HL-60 (cell line): ENCODE data around the gene NPR3.

Experiments used
- DNase-seq, 2 experiments: peaks; one replicate each; pipeline ENCODE4 v3.0.0-alpha.2; 2010 to 2020; ENCODE audit warnings: low read depth in 1 of 2, low spot score in 1 of 2
- H3K27ac ChIP-seq: fragments of 250-450 bp; sonication (Bioruptor Pico); replicated peaks from 2 replicates; pipeline ENCODE4 v1.5.1; 2020; ENCODE audit warnings: mild to moderate bottlenecking, moderate library complexity
- H3K27me3 ChIP-seq: fragments of 250-450 bp; sonication (Bioruptor Pico); 2 replicates; pipeline ENCODE4 v1.5.1; 2021; ENCODE audit warnings: mild to moderate bottlenecking, moderate library complexity; ENCODE audit not compliant: insufficient read depth, poor library complexity, severe bottlenecking
- H3K4me3 ChIP-seq: replicated peaks from 2 replicates; pipeline ENCODE4 v1.5.1; 2011; ENCODE audit warnings: mild to moderate bottlenecking, control low read depth, low read length; ENCODE audit not compliant: insufficient read depth
- GABPA ChIP-seq: IDR thresholded peaks from 2 replicates; pipeline ENCODE4 v1.6.1; 2012; ENCODE audit warnings: low read depth
- POLR2AphosphoS5 ChIP-seq: IDR thresholded peaks from 2 replicates; pipeline ENCODE4 v1.6.1; 2012; ENCODE audit warnings: low read depth
- SPI1 ChIP-seq: IDR thresholded peaks from 2 replicates; pipeline ENCODE4 v1.6.1; 2012; ENCODE audit warnings: low read depth, mild to moderate bottlenecking, borderline replicate concordance
- TF ChIP-seq, protein P1 (sequence below): IDR thresholded peaks from one replicate; pipeline ENCODE4 v1.5.1; 2011; ENCODE audit warnings: low read length, control low read depth, inconsistent platforms; ENCODE audit not compliant: insufficient read depth
- TF ChIP-seq, protein P2 (sequence below): IDR thresholded peaks from 2 replicates; pipeline ENCODE4 v1.6.1; 2012; ENCODE audit warnings: low read depth; ENCODE audit not compliant: insufficient replicate concordance

NPR3 gene

GRCh38 chr5:32760091-32760509 lies 49.0 kb downstream of the NPR3 start:
- H3K4me3 ChIP-seq = no peak overlapping the region
- no peaks in the 10 kb centered on the region for H3K27me3 ChIP-seq
- no peak for DNase-seq
- TF ChIP-seq, protein P1, sequence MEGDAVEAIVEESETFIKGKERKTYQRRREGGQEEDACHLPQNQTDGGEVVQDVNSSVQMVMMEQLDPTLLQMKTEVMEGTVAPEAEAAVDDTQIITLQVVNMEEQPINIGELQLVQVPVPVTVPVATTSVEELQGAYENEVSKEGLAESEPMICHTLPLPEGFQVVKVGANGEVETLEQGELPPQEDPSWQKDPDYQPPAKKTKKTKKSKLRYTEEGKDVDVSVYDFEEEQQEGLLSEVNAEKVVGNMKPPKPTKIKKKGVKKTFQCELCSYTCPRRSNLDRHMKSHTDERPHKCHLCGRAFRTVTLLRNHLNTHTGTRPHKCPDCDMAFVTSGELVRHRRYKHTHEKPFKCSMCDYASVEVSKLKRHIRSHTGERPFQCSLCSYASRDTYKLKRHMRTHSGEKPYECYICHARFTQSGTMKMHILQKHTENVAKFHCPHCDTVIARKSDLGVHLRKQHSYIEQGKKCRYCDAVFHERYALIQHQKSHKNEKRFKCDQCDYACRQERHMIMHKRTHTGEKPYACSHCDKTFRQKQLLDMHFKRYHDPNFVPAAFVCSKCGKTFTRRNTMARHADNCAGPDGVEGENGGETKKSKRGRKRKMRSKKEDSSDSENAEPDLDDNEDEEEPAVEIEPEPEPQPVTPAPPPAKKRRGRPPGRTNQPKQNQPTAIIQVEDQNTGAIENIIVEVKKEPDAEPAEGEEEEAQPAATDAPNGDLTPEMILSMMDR = no peak
- TF ChIP-seq GABPA (no peak), SPI1 (no peak), POLR2AphosphoS5 (no peak)
- TF ChIP-seq, protein P2, sequence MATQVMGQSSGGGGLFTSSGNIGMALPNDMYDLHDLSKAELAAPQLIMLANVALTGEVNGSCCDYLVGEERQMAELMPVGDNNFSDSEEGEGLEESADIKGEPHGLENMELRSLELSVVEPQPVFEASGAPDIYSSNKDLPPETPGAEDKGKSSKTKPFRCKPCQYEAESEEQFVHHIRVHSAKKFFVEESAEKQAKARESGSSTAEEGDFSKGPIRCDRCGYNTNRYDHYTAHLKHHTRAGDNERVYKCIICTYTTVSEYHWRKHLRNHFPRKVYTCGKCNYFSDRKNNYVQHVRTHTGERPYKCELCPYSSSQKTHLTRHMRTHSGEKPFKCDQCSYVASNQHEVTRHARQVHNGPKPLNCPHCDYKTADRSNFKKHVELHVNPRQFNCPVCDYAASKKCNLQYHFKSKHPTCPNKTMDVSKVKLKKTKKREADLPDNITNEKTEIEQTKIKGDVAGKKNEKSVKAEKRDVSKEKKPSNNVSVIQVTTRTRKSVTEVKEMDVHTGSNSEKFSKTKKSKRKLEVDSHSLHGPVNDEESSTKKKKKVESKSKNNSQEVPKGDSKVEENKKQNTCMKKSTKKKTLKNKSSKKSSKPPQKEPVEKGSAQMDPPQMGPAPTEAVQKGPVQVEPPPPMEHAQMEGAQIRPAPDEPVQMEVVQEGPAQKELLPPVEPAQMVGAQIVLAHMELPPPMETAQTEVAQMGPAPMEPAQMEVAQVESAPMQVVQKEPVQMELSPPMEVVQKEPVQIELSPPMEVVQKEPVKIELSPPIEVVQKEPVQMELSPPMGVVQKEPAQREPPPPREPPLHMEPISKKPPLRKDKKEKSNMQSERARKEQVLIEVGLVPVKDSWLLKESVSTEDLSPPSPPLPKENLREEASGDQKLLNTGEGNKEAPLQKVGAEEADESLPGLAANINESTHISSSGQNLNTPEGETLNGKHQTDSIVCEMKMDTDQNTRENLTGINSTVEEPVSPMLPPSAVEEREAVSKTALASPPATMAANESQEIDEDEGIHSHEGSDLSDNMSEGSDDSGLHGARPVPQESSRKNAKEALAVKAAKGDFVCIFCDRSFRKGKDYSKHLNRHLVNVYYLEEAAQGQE = no peak
- no peak overlapping the region for H3K27ac ChIP-seq

- DNase-seq = no peak
- H3K4me3 ChIP-seq = no peak overlapping the region
- no peaks in the 10 kb centered on the region for H3K27me3 ChIP-seq
- no peak overlapping the region for H3K27ac ChIP-seq
- TF ChIP-seq POLR2AphosphoS5 (no peak), GABPA (no peak), SPI1 (no peak)
- TF ChIP-seq, protein P1 = no peak
- TF ChIP-seq, protein P2 = no peak
These were observed 54.1 kb downstream of the NPR3 start for GRCh38 chr5:32765266-32765665.

- H3K27ac ChIP-seq = no peak overlapping the region
- TF ChIP-seq, protein P2 = no peak
- TF ChIP-seq SPI1 = no peak
- TF ChIP-seq GABPA = no peak
- TF ChIP-seq, protein P1 = no peak
- no peak for TF ChIP-seq POLR2AphosphoS5
- DNase-seq = no peak
- no peaks in the 10 kb centered on the region for H3K27me3 ChIP-seq
- no peak overlapping the region for H3K4me3 ChIP-seq
These were observed 56.9 kb downstream of the NPR3 start for GRCh38 chr5:32767948-32768467.
